Brain microvascular endothelial cell (primary cell): ENCODE results near the gene CLRN2.

Source experiments
- DNase-seq: peaks from one replicate; pipeline ENCODE4 v3.0.0-alpha.2; 2020
- H3K27ac ChIP-seq: fragments of 250-450 bp; sonication (Bioruptor Pico); 2 replicates; pipeline ENCODE4 v1.5.1; 2020; ENCODE audit warnings: mild to moderate bottlenecking, moderate library complexity
- H3K27me3 ChIP-seq: fragments of 250-450 bp; sonication (Bioruptor Pico); replicated peaks from 2 replicates; pipeline ENCODE4 v1.5.1; 2020; ENCODE audit warnings: mild to moderate bottlenecking
- H3K36me3 ChIP-seq: fragments of 250-450 bp; sonication (Bioruptor Pico); replicated peaks from 2 replicates; pipeline ENCODE4 v1.5.1; 2020; ENCODE audit warnings: mild to moderate bottlenecking
- H3K4me3 ChIP-seq: 2 replicates; pipeline ENCODE4 v1.5.1; 2011; ENCODE audit warnings: low read depth, mild to moderate bottlenecking, control low read depth, low read length, moderate library complexity
- in situ Hi-C: cut with HindIII; loops from 2 replicates; pipeline ENCODE4 v1.10.0; 2017; ENCODE audit warnings: low sequenced_read_pairs, low pct_ligation_motif_present
- TF ChIP-seq, protein P1 (sequence below): IDR thresholded peaks from 2 replicates; pipeline ENCODE4 v1.5.1; 2011; ENCODE audit warnings: low read depth, mild to moderate bottlenecking, moderate library complexity, low read length, control low read depth, inconsistent platforms; ENCODE audit errors: missing control alignments

CLRN2 gene

DNA sequence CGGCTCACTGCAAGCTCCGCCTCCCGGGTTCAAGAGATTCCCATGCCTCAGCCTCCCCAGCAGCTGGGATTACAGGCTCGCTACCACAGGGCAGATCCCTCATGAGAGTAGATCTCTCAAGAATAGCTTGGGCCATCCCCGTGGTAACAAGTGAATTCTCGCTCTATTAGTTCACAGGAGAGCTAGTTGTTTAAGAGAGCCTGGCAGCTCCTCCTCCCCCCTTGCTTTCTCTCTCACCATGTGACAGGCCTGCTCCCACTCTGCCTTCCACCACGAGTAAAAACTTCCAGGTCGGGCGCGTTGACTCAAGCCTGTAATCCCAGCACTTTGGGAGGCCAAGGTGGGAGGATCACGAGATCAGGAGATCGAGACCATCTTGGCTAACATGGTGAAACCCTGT lies 31.7 kb downstream of the CLRN2 start:
- no peak for DNase-seq
- no peaks in the 10 kb centered on the region for H3K36me3 ChIP-seq
- H3K4me3 ChIP-seq, result no peak overlapping the region
- no peaks in the 10 kb centered on the region for H3K27me3 ChIP-seq
- in situ Hi-C loops, result no loop called here
- TF ChIP-seq, protein P1, sequence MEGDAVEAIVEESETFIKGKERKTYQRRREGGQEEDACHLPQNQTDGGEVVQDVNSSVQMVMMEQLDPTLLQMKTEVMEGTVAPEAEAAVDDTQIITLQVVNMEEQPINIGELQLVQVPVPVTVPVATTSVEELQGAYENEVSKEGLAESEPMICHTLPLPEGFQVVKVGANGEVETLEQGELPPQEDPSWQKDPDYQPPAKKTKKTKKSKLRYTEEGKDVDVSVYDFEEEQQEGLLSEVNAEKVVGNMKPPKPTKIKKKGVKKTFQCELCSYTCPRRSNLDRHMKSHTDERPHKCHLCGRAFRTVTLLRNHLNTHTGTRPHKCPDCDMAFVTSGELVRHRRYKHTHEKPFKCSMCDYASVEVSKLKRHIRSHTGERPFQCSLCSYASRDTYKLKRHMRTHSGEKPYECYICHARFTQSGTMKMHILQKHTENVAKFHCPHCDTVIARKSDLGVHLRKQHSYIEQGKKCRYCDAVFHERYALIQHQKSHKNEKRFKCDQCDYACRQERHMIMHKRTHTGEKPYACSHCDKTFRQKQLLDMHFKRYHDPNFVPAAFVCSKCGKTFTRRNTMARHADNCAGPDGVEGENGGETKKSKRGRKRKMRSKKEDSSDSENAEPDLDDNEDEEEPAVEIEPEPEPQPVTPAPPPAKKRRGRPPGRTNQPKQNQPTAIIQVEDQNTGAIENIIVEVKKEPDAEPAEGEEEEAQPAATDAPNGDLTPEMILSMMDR, result no peak
- H3K27ac ChIP-seq, result no peak overlapping the region

DNA sequence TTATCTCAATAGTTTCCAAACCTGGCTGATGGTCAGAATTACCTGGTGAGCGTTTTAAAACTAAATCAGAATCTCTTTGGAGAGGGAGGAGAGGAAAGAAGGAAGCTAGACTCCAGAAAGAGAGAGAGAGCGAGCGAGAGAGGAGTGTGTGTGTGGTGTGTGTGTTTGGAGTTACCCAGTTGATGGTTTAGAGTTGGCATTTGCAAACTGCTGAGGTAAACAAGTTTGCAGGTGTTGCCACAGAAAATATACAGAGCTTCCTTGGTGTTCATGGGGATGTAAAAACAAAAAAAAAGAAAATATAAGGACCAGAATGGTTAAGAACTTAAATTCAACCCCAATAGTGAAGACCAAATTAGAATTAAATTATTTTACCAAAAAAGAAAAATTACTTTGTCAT lies 35.6 kb downstream of the CLRN2 start:
- Histone ChIP-seq H3K27me3 (no peaks in the 10 kb centered on the region), H3K36me3 (no peaks in the 10 kb centered on the region), H3K4me3 (no peak overlapping the region), H3K27ac (no peak overlapping the region)
- DNase-seq, result no peak
- TF ChIP-seq, protein P1, result no peak
- in situ Hi-C loops, result no loop called here

DNA sequence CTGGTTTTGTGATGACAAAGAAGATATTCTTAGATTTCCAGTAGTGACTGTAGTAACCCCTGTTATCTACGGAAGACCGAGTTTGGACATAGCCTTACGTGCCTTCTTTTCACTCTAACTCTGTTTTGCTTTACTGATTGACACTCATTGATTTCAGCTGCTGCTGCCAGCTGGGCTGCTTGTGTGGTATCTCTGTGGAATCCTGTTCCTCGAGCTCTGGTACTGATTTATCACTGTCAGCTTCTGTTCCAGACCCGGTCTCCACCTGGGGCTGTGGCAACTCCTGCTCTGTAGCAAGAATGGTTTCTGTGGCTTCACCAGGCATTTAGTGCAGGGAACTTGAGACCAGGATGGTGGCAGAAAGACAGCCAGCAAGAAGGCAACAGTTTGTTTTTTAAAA lies 37.5 kb downstream of the CLRN2 start:
- H3K36me3 ChIP-seq, result no peaks in the 10 kb centered on the region
- H3K4me3 ChIP-seq, result no peak overlapping the region
- in situ Hi-C loops, result no loop called here
- TF ChIP-seq, protein P1, result no peak
- no peaks in the 10 kb centered on the region for H3K27me3 ChIP-seq
- DNase-seq, result no peak
- no peak overlapping the region for H3K27ac ChIP-seq

DNA sequence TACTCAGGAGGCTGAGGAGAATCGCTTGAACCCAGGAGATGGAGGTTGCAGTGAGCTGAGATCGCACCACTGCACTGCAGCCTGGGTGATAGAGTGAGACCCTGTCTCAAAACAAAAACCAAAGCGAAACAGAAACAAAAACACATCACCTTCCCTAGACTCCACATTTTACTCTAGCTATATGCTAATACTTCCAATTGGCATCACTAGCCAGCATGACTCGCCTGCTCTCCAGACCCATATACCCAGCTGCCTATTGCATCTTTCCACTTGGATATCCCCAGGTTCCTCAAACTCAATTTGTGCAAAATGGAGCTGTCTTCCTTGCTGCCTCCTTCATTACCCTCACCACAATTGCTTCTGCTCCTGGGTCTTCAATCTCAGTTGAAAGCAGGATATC lies 39.6 kb downstream of the CLRN2 start:
- no peaks in the 10 kb centered on the region for H3K36me3 ChIP-seq
- H3K27ac ChIP-seq, result no peak overlapping the region
- in situ Hi-C loops, result no loop called here
- H3K27me3 ChIP-seq, result no peaks in the 10 kb centered on the region
- H3K4me3 ChIP-seq, result no peak overlapping the region
- TF ChIP-seq, protein P1, result no peak
- DNase-seq, result no peak

DNA sequence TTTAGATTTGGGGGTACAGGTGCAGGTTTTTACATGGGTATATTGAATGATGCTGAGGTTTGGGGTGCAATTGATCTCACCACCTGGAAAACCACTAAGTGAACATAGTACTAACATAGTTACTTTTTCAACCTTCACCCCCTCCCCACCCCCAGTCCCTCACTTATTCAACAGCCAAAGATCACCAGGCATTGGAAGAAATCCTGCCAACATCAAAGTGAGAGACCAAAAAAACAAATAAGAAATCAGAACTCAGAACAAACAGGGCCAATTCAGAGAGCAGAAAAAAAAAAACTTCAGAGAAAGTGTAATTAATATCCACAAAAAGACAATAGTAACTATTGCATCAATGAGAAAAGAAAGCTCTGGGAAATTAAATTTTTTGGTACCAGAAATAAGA lies 41.5 kb downstream of the CLRN2 start:
- no peak for DNase-seq
- Histone ChIP-seq H3K36me3 (no peaks in the 10 kb centered on the region), H3K27ac (no peak overlapping the region), H3K4me3 (no peak overlapping the region), H3K27me3 (no peaks in the 10 kb centered on the region)
- TF ChIP-seq, protein P1, result no peak
- in situ Hi-C loops, result no loop called here

DNA sequence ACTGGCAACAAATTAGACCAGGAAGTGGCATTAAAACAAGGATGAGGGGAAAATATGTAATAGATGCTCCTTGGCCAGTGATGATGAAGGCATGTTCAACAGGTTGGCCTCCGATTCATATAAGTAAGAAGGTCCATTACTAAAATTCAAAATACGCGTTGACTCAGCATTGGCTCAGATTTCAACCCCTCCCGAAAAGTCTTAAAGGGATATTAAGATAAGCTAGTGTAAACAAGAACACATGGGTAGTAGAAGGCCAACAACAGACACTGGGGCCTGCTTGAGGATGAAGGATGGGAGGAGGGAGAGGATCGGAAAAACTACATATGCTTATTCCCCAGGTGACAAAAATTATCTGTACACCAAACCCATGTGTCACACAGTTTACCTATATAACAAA lies 42.9 kb downstream of the CLRN2 start:
- TF ChIP-seq, protein P1, result no peak
- in situ Hi-C loops, result no loop called here

More for the DNA sequence above, 42.9 kb downstream of the CLRN2 start:
- Histone ChIP-seq H3K27ac (no peak overlapping the region), H3K36me3 (no peaks in the 10 kb centered on the region), H3K27me3 (no peaks in the 10 kb centered on the region), H3K4me3 (no peak overlapping the region)
- DNase-seq, result no peak
